ENCODE data around the gene ASB6.
"Not testable (repeated sequence)": the region's sequence is repeated elsewhere in the genome, so short reads cannot be mapped to it uniquely, and the experiment has no call there.

Gene ASB6

GRCh38 chr9:129606161-129607026 is 35.6 kb downstream of the ASB6 start:
- DNase-seq (ENCODE audit: low spot score) = no peak

- no peak for DNase-seq (ENCODE audit: low spot score)
Measured at GRCh38 chr9:129604766-129605163, 37.2 kb downstream of the ASB6 start.

GRCh38 chr9:129604056-129604765 is 37.7 kb downstream of the ASB6 start:
- no peak for DNase-seq (ENCODE audit: low spot score)

- DNase-seq (ENCODE audit: low spot score) = no peak
Measured at GRCh38 chr9:129602598-129603415, 39.1 kb downstream of the ASB6 start.

GRCh38 chr9:129601082-129601674 is 40.8 kb downstream of the ASB6 start:
- no peak for DNase-seq (ENCODE audit: low spot score)

- DNase-seq (ENCODE audit: low spot score) = no peak
Measured at GRCh38 chr9:129598089-129598596, 43.8 kb downstream of the ASB6 start.

GRCh38 chr9:129597355-129598088 is 44.4 kb downstream of the ASB6 start:
- DNase-seq (ENCODE audit: low spot score) = peak; percentile 68

GRCh38 chr9:129596541-129597331 is 45.2 kb downstream of the ASB6 start:
- peak; percentile 77 for DNase-seq (ENCODE audit: low spot score)

- peak; percentile 54 for DNase-seq (ENCODE audit: low spot score)
Measured at GRCh38 chr9:129595903-129596540, 45.9 kb downstream of the ASB6 start.

- DNase-seq (ENCODE audit: low spot score) = no peak
Measured at GRCh38 chr9:129595311-129595741, 46.6 kb downstream of the ASB6 start.

GRCh38 chr9:129594632-129595031 is 47.3 kb downstream of the ASB6 start:
- DNase-seq (ENCODE audit: low spot score) = no peak

- not testable (repeated sequence) for DNase-seq (ENCODE audit: low spot score)
Measured at GRCh38 chr9:129592790-129593189, 49.2 kb downstream of the ASB6 start.

- DNase-seq (ENCODE audit: low spot score) = no peak
Measured at GRCh38 chr9:129591916-129592315, 50.0 kb downstream of the ASB6 start.

GRCh38 chr9:129590466-129590865 is 51.5 kb downstream of the ASB6 start:
- DNase-seq (ENCODE audit: low spot score) = no peak

GRCh38 chr9:129587487-129588262 is 54.3 kb downstream of the ASB6 start:
- DNase-seq (ENCODE audit: low spot score) = no peak

- no peak for DNase-seq (ENCODE audit: low spot score)
Measured at GRCh38 chr9:129586685-129587084, 55.3 kb downstream of the ASB6 start.

GRCh38 chr9:129586245-129586644 is 55.7 kb downstream of the ASB6 start:
- no peak for DNase-seq (ENCODE audit: low spot score)

GRCh38 chr9:129585352-129585751 is 56.6 kb downstream of the ASB6 start:
- no peak for DNase-seq (ENCODE audit: low spot score)

Data from HuH-7 (cell line).